HG03097 (cell line): ENCODE results near the gene PLCB4.
A peak's percentile ranks its signal among the peaks of the same experiment; 100 is the strongest.

Source experiments
- ATAC-seq: cut with Tn5 transposase; IDR thresholded peaks from one replicate; pipeline ENCODE4 v1.9.1; 2021; ENCODE audit not compliant: unreplicated experiment, low FRiP score

The PLCB4 gene

DNA sequence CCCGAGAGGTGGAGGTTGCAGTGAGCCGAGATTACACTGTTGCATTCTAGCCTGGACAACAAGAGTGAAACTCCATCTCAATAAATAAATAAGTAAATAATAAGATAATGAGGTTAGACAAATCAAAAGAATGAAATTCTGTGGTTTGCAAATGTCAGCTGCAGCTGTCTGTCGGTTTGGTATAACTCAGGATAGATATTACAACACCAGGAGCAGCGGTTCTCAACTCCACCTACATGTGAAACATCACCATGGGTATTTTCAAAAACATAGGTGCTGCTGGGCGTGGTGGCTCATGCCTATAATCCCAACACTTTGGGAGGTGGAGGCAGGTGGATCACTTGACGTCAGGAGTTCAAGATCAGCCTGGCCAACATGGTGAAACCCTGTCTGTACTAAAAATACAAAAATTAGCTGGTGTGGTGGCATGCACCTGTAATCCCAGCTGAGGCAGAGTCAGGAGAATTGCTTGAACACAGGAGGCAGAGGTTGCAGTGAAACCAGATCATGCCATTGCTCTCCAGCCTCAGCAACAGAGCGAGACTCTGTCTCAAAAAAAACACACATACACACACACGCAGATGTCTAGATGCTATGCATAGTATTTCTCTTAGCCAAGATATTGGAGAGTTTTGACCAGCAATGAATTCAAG, 319.4 kb downstream of the PLCB4 start:
- no peak for ATAC-seq

DNA sequence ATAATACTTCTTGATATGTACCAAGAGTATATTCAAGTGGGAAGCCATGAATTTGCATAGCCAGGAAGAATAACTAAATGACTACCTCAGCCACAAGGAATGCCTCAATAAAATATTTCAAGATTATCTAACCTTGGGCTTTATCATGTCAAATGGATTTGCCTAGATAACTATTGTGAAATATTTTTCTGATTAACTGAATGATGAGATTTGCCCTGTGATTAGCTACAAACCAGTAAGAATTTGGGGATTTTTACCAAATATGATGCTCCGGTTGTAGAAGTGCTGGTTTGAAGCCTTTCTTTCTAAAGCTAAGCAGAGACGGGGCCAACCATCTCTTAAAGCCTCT, 319.9 kb downstream of the PLCB4 start:
- no peak for ATAC-seq

DNA sequence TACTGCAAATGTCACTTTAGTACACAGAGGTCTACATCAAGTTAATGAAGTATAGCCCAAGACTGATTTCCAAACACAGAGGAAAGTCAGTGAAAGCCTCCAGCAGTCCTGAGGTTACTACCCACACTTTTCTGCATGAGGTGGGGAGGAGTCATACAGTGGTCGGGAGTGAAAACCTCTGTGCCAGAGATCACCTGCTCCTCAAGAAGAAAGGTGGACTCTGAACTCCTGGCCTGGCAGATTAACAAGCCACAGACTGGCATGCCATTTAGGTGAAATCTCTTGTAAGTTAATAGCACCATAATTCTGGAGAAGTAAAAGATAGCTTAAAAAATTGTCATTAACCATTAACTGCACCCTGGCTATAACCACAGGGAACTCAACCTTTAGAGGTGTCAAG, 320.5 kb downstream of the PLCB4 start:
- ATAC-seq: no peak

DNA sequence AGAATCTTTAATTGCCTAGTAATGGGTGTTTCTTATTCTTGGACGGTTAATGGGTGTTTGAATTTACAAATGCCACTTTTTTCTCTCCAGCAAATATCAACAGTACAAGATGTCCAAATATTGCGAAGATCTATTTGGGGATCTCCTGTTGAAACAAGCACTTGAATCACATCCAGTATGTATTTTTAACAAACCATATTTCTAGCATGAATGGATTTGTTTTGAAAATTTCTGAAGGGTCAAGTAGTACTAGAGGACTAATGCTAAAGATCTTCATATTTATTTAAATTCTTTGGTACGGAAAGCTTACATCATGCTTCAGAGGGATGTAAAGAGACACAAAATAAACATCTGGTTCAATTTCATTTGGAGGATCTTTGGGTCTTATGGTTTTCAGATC, 321.6 kb downstream of the PLCB4 start:
- ATAC-seq: no peak

DNA sequence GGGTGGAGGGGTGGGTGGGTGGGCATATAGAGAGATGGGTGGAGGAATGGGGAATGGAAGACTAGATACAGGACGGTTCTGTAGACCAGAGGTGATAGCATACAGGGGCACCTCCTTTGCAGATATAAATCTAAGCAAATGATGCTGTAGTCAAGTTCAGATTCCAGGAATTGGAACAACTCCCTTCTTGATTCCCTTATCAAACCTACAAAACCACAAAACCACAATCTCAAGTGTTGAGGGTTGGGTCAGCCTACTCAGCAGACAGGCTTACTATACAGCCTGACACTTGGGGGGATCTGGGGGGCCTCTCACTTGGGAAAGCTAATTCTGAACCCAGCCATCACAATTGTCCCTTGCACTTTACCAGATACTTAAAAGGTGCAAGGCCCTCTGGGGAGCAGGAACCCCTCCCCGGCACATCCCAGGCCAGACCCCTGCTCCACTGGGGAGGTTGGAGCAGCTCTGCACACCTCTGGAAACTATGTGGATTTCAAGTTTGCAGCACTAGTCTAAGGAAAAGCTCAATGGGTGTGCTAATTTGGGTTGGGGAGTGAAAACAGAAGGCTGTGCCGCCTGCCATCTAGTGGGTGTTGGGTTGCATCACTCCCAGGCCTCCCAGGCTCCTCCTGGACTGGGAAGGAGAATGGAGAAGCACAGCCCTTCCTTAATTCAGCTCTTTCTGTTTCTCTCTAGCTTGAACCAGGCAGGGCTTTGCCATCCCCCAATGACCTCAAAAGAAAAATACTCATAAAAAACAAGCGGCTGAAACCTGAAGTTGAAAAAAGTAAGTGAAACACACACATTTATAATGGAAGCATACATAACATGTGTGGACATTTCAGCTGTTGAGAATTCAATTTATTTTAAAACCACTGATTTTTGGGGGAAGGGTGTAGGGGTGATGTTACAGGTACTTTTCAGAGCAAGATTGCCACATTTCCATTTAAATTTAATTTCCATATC, 324.3 kb downstream of the PLCB4 start:
- no peak for ATAC-seq

DNA sequence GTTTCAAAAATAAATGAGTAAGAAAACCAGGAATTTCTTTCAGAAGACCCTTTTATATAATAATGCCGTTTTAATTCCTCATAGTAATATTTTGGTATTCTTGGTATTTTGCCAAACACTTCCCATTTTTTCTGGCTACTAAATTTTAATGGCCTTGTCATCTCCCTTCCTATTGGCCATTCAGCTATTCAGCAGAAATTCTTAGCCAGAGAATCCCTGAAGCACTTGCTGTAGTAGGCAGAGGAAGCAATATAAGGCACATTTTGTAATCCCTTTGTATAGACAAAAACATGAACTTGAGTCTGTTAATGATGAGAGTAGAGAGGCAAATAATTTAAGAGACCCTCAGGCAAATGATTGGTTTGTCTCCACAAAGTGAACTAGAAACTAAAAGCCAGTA, 327.1 kb downstream of the PLCB4 start:
- ATAC-seq: no peak

DNA sequence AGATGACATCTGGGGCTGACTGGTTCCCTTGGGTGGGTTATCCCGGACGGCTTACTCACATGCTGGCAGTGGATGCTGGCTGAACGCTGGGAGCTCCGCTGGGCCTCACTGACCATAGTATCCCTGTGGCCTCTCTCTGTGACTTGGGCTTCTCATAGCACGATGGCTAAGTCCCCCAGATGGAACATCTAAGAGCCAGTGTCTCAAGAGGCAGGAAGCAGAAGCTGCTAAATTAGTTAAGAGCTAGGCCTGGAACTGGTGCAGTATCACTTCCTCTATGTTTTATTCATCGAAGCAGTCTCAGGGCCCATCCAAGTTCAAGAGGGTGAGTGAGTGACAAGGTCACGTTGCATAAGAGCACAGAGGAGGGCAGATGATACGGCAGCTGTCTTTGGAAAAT, 329.0 kb downstream of the PLCB4 start:
- peak; percentile 83 for ATAC-seq

DNA sequence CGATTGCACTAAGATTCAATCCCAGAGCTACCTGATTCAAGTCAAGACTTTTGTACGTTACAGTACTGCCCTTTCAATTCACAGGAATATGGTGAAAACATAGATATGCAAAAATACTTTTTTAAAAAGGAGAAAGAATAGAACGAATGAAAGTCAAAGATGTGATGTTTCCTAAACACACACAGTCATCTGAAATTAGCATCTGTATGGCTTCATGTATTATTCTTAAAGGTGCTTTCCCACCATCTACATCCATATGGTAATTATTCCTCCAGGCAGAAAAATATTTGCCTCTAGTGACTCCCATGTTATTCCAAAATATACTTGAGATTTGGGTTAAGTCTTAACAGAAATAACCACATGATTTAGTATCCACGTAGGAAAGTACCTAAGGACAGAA, 330.0 kb downstream of the PLCB4 start:
- ATAC-seq: no peak

DNA sequence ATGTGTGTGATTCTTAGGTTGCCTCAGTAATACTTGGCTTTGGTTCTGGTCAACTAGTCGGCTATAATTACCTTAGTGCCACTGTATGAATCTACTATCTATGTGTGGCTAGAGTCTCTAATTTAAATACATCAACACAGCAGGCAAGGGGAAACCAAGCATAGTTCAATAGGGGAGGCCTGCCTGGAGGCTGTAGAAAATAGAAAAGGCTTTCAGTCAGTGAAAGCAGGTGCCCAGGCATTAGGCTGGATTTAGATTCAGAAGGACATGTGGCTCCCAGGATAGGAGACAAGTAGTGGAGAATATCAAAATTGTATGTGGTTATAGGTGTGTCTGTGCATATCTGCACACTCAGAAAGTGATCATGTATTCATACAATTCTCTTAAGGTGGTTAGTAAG, 330.4 kb downstream of the PLCB4 start:
- ATAC-seq: no peak

DNA sequence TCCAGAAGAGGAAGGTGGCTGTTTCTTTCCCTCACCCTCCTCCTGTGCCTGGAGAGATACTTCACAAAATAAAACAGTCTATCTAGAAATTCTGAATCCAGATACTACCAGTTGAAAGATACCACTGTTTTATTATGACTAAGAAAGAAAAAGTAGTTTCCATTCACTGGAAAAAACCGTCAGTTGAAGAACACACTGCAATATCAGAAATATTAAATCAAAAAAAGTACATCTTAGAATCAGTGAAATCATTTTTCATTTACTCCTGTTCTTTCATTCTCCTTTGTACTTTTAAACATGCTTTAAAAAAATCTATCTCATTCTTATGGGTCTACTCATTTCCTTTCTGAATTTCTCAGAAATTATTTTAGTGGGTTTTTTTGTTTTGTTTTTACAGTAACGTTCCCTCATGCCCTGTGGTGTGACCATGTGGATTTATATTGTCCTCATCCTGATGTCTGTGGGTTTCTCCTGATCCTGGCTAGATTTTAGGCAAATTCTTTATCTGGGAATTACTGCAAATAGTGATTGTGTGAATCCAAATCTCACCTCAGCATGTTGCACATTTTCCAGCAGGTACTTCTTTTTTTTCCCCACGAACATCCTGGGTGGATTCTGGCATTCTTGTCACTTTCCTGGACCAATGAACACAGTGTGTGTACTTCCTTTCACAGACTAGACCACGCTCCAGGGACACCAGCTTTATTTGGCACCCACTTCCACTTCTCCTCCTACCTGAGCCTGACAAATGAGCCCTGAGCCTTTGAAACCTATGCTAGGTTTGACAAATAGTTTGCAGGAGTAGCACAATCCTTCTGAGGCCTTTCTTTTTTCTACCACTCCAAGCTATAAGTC, 331.5 kb downstream of the PLCB4 start:
- no peak for ATAC-seq

DNA sequence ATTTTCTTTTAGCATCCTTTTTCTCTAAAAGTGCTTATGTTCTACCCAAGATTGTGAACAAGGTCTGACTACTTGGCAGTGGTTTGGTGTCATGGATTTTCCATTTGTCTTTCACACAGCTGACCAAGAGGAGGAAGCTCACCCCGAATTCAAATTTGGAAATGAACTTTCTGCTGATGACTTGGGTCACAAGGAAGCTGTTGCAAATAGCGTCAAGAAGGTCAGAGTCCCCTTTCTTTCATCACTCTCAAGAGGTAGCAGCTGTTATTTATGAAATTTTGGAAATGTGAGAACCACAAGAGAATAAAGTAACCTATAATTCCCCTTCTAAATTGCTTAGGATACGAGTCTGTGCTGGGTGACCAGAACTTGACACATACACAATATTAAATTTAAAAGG, 332.5 kb downstream of the PLCB4 start:
- no peak for ATAC-seq

DNA sequence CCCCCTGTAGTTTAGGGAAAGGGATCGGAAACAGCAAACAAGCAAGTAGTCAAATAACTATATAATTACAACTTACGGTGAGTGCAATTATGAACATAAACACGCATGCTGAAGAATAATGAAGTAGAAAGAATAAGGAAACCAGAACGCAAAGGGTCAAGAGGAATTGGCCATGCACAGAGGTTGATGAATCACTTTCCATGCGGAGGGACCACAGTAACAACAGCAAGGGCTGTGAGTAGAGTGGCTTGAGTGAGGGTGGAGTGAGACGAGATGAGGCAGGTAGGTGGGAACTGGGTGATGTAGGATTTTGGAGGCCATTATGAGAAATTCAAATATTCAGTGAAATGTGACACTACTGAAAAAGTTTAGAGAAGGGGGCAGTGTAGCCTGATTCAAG, 333.3 kb downstream of the PLCB4 start:
- ATAC-seq: no peak

DNA sequence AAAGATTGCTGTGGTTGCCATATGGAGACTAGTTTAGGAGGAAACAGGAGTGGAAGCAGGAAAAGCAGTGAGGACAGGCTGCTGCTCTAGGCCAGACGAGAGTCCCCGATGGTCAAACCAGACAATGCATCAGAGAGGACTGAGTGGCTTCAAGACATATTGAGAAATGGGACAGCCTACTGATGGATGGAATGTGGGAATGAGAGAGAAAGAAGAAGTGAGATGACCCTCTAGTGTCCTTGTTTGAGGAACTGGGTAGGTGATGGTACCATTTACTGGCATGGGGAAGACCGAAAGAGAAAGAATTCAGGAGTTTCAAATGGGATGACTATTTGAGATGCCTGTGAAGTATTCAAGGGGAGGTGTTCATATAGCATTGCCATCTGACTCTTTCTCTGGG, 333.7 kb downstream of the PLCB4 start:
- ATAC-seq: no peak

DNA sequence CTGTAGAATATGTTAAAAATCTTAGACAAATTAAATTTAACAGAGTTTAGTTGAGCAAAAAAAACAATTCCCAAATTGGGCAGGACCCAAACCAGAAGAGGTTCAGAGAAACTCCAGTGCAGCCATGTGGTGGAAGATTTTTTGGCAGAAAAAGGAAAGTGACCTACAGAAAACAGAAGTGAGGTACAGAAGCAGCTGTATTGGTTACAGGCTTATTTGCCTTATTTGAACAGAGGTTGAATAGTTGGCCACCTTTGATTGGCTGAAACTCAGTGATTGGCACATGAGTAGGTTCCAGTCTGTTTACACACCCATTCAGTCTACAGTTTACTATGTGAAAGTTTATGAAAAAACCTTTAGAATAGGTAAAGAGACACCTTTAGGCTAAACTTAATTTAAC, 334.6 kb downstream of the PLCB4 start:
- ATAC-seq: no peak

DNA sequence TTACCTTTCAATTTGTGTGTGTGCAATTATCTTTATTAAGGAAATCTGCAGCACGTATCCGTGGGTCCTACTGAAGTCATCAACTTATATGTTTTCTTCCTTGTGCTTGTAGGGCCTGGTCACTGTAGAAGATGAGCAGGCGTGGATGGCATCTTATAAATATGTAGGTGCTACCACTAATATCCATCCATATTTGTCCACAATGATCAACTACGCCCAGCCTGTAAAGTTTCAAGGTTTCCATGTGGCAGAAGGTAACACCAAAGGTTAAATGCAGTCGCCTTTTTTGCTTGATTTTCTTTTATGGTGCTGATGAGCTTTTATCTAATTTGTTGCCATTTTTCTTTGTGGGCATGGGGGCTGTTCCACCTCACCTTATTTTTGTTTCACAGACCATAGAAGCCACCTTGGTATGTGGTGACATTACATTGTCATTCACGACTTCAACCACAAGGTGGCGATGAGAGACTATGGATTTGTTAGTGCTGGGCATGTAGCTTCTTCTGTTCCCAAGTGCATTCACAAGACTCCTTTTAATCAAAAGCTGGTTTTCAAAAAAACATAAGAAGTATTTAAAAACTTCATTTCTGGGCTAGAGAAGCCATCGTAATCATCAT, 339.0 kb downstream of the PLCB4 start:
- ATAC-seq: no peak

DNA sequence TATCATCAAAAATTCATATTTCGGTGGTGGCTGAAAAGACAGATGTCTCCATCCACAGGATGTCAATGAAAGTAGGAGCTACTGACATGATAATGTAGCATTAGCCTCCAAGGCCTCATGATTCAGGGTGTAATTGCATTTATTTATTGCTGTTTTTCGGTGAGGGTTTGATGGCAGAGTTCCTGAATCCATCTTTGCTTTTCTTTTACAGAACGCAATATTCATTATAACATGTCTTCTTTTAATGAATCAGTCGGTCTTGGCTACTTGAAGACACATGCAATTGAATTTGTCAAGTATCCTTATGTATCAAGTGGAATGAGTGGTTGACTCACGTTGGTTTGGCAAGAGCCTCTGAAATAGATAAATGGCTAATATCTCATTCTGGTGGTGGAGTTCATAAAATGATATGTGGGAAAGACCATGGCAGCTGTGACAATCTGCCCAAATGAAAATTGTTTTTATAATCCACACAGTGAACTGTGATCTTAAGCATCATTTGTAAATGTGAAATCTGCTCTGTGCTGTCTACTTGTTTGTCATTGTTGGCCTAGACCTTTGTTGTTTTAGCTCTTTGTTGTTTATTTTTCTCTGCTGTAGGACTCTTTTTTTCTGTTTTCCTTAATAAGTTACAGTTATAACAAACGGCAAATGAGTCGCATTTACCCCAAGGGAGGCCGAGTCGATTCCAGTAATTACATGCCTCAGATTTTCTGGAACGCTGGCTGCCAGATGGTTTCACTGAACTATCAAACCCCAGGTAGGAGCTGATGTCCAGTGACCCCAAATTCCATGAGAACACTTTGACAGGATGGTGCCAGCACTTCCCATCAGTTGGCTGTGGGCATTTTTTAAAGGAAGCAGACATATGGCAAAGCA, 339.8 kb downstream of the PLCB4 start:
- no peak for ATAC-seq

DNA sequence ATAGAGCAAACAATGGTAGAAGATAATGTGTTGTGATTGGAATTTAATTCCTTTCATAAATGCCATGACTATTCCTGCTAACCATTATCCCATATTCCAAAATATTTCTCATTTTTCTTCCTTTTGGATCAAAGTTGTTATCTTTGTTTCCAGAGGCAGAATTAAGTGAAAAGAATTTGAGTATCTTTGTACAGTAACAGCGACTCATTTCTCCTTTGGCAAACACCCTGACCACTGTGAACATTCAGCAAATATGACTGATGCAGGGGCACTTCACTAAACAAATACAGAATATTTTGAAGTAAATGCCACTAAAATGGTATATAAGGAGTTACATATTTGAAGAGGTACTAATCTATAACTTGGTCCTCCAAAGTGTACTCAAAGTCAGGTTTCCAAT, 340.5 kb downstream of the PLCB4 start:
- ATAC-seq: no peak

DNA sequence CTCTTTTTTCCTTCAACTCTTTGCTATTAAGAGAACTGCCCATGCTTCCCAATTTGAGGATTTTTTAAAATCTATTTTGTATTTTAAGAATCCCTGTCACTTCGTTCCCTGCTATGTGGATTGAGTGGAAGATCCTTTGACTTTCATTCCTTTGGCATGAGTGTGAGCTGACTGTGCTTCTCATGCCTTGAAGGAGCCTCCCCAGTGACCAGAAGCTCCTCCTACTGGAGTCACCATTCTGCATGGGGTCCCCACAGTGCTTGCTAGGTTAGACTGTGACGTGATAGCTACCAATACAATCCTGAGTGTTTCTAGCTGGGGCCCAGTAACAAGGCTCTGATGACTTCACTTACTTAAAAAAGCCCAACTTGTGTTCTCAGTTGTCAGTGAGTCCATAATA, 341.1 kb downstream of the PLCB4 start:
- ATAC-seq: no peak

DNA sequence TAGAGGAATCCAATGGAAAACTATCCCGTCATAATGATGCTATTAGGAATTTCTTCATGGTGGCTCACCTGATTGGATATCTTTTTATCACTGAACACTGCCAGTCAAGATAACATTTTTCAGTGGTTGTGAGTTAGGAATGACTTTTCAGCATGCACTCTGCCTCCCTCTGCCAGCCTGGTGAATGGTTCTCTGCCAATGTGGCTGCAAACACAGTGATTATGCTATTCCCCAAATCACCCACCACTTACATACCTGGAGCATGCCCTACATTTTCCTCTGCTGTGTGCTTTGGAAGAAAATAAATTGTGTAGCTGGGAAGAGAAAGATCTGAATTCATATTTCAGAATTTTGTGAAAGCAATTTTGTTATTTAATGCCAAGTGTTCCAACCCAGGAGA, 342.9 kb downstream of the PLCB4 start:
- ATAC-seq: no peak

DNA sequence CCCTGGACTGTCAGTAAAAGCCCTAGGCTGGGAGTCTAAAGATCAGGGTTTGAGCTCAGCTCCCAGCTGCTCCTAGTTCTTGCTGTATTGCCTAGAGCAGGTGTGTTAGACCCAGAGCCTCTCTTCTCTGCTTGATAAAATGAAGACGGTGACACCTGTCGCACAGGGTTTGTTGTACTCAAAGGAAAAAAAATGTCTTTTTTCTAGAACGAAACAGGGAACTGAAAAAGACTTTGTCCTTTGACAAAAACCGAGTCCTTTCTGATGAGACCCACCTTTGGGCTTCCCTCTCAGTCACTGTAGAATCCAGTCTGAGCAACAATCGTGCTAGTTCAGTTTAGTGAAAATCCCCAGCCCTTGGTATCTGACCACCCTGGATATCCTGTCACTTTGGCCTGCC, 343.4 kb downstream of the PLCB4 start:
- ATAC-seq: peak; percentile 72
